IPS-11a (cell line): ENCODE data around the gene CACNA2D1.

Experiments
- H3K4me3 ChIP-seq: one replicate; pipeline ENCODE4 v1.5.1; 2013; ENCODE audit warnings: low read depth, low read length, control low read depth

The CACNA2D1 gene

DNA sequence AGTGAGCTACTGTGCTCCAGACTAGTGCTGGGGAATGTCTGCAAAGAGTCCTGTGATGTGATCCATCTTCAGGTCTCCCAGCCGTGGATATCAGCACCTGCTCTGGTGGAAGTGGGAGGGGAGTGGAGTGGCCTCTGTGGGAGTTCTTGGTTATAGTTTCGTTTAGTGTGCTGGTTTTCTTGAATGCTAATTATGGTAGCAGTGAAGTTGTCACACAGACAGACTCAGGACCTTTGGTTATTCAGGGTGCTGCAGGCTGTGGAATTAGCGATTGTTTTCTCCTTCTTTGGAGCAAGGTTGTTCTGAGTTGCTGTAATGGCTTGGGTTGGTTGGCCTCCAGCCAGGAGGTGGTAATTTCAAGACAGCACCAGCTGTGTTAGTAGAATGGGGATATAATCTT, 541.0 kb downstream of the CACNA2D1 start:
- no peak overlapping the region for H3K4me3 ChIP-seq
